ENCODE measurements around the gene HES7. TPM values are rescaled to one million over a fixed set of nuclear protein-coding genes. Genes with fewer than 3 reads are reported as not detected.

HES7 gene
- total and polyA plus RNA-seq, 9 of the 15 experiments (the other 6 are each of a cell fraction or from before 2014, with no cell fraction given) = 0.03 to 1.7 (median 0.14) TPM; not detected in 1

- TF ChIP-seq FOXM1 (IDR thresholded peaks at IDR 0.05; ENCODE audit: low read depth) (no peak), FOXM1 (CRISPR knock-in tag; IDR thresholded peaks at IDR 0.05; ENCODE audit: low read depth) (no peak), ZHX1 (conservative IDR thresholded peaks at IDR 0.05; ENCODE audit: low read length) (no peak), ZNF277 (CRISPR knock-in tag; IDR thresholded peaks at IDR 0.05; ENCODE audit: borderline replicate concordance) (no peak), ZBTB12 (CRISPR knock-in tag; IDR thresholded peaks at IDR 0.05) (no peak), RBM15 (IDR thresholded peaks at IDR 0.05; ENCODE audit: insufficient read depth, low read length) (no peak), SMAD1 (IDR thresholded peaks at IDR 0.05; ENCODE audit: low read depth, low read length, partially characterized antibody) (no peak), REST (IDR thresholded peaks at IDR 0.05; ENCODE audit: borderline replicate concordance) (no peak), REST (CRISPR knock-in tag; IDR thresholded peaks at IDR 0.05; ENCODE audit: low read depth) (no peak), CTBP1 (IDR thresholded peaks at IDR 0.05; ENCODE audit: borderline replicate concordance) (no peak)
Measured at GRCh38 chr17:8133399-8133798, 9.5 kb upstream of the HES7 start (continued).

Measured in K562 (cell line).